HG03025 (cell line): ENCODE results near the gene ZNF778.
"Not testable (repeated sequence)": the region's sequence is repeated elsewhere in the genome, so short reads cannot be mapped to it uniquely, and the experiment has no call there.

Source experiments
- ATAC-seq: cut with Tn5 transposase; IDR thresholded peaks from one replicate; pipeline ENCODE4 v1.9.1; 2021; ENCODE audit warnings: mild to moderate bottlenecking, moderate library complexity; ENCODE audit not compliant: unreplicated experiment, low FRiP score

The ZNF778 gene

GRCh38 chr16:89179656-89180315 lies 37.7 kb upstream of the ZNF778 start:
- no peak for ATAC-seq

- ATAC-seq, result no peak
These were observed 34.0 kb upstream of the ZNF778 start for GRCh38 chr16:89183463-89183862.

- ATAC-seq, result no peak
These were observed 33.4 kb upstream of the ZNF778 start for GRCh38 chr16:89183975-89184676.

GRCh38 chr16:89184677-89184932 lies 32.9 kb upstream of the ZNF778 start:
- no peak for ATAC-seq

GRCh38 chr16:89184933-89185794 lies 32.3 kb upstream of the ZNF778 start:
- ATAC-seq, result no peak

- not testable (repeated sequence) for ATAC-seq
These were observed 31.5 kb upstream of the ZNF778 start for GRCh38 chr16:89185887-89186592.

GRCh38 chr16:89186593-89187031 lies 30.9 kb upstream of the ZNF778 start:
- ATAC-seq, result not testable (repeated sequence)

- no peak for ATAC-seq
These were observed 30.3 kb upstream of the ZNF778 start for GRCh38 chr16:89187032-89187769.

GRCh38 chr16:89187770-89188392 lies 29.6 kb upstream of the ZNF778 start:
- ATAC-seq, result no peak

- ATAC-seq, result not testable (repeated sequence)
These were observed 28.8 kb upstream of the ZNF778 start for GRCh38 chr16:89188471-89189357.

- no peak for ATAC-seq
These were observed 28.0 kb upstream of the ZNF778 start for GRCh38 chr16:89189358-89190025.

GRCh38 chr16:89190150-89190958 lies 27.1 kb upstream of the ZNF778 start:
- no peak for ATAC-seq

- ATAC-seq, result no peak
These were observed 26.2 kb upstream of the ZNF778 start for GRCh38 chr16:89191033-89191900.

- ATAC-seq, result no peak
These were observed 25.7 kb upstream of the ZNF778 start for GRCh38 chr16:89191901-89192185.

- not testable (repeated sequence) for ATAC-seq
These were observed 25.1 kb upstream of the ZNF778 start for GRCh38 chr16:89192186-89192955.
